ENCODE results near the gene PAX2. TPM values are rescaled to one million over a fixed set of nuclear protein-coding genes. Genes with fewer than 3 reads are reported as not detected.

Gene PAX2
- total RNA-seq, 1 experiment from 2014 or later: 0.09 TPM

DNA sequence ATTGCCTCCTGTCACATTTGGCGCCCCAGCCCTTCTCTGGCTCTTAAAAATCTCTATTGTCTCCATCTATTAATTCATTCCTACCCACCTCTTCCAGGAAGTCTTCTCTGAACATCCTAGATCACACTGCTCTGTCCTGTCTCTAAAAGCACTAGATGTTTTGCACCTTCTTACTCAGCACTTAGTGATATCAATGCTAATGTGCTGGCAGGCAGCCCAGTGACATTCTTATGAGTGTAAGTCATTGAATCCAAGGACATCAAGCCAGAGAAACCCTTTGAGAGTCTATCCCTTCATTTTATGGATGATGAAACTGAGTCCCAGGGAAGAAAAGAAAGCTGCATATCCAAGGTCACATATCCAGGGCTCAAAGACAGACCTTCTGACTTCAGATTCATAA lies 48.3 kb upstream of the PAX2 start:
- DNase-seq (ENCODE audit: low spot score): no peak
- POLR2A ChIA-PET: no interaction called here
- no peak overlapping the region for H3K27ac Mint-ChIP-seq
- CTCF ChIA-PET: interaction anchor here (1.0 to 1.2 kb wide), 2 partner anchors 47 to 120 kb away, joined by 3 read pairs; no protein-coding TSS in a partner anchor
- ATAC-seq: no peak
- H3K27me3 Mint-ChIP-seq (ENCODE audit: low read depth): peaks cover 27% of the 10 kb centered on the region
- H3K9me3 Mint-ChIP-seq: no peaks in the 10 kb centered on the region
- H3K36me3 Mint-ChIP-seq: no peaks in the 10 kb centered on the region
- no peak overlapping the region for H3K4me3 Mint-ChIP-seq
- no peaks in the 10 kb centered on the region for H3K4me1 Mint-ChIP-seq
- TF ChIP-seq, protein P1, sequence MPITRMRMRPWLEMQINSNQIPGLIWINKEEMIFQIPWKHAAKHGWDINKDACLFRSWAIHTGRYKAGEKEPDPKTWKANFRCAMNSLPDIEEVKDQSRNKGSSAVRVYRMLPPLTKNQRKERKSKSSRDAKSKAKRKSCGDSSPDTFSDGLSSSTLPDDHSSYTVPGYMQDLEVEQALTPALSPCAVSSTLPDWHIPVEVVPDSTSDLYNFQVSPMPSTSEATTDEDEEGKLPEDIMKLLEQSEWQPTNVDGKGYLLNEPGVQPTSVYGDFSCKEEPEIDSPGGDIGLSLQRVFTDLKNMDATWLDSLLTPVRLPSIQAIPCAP (CRISPR knock-in tag; IDR thresholded peaks at IDR 0.05): no peak
- TF ChIP-seq MYBL2 (CRISPR knock-in tag; IDR thresholded peaks at IDR 0.05) (no peak), EMX1 (CRISPR knock-in tag; IDR thresholded peaks at IDR 0.05) (no peak), NR3C1 (CRISPR knock-in tag; conservative IDR thresholded peaks at IDR 0.05; ENCODE audit: low read depth) (no peak), ZNF263 (CRISPR knock-in tag; IDR thresholded peaks at IDR 0.05; ENCODE audit: low read depth) (no peak), TEAD4 (CRISPR knock-in tag; IDR thresholded peaks at IDR 0.05) (no peak), RORB (CRISPR knock-in tag; IDR thresholded peaks at IDR 0.05) (no peak), HMGA2 (CRISPR knock-in tag; IDR thresholded peaks at IDR 0.05) (no peak), TCF7 (CRISPR knock-in tag; IDR thresholded peaks at IDR 0.05; ENCODE audit: low read depth) (no peak), IRF2 (CRISPR knock-in tag; IDR thresholded peaks at IDR 0.05; ENCODE audit: borderline replicate concordance, low read depth) (no peak), TP53 (CRISPR knock-in tag; IDR thresholded peaks at IDR 0.05) (no peak), FOXP1 (CRISPR knock-in tag; IDR thresholded peaks at IDR 0.05; ENCODE audit: borderline replicate concordance) (no peak), JUN (CRISPR knock-in tag; IDR thresholded peaks at IDR 0.05) (no peak), PRRX2 (CRISPR knock-in tag; IDR thresholded peaks at IDR 0.05) (no peak), CBFB (CRISPR knock-in tag; IDR thresholded peaks at IDR 0.05; ENCODE audit: low read depth) (no peak)
- TF ChIP-seq, protein P2, sequence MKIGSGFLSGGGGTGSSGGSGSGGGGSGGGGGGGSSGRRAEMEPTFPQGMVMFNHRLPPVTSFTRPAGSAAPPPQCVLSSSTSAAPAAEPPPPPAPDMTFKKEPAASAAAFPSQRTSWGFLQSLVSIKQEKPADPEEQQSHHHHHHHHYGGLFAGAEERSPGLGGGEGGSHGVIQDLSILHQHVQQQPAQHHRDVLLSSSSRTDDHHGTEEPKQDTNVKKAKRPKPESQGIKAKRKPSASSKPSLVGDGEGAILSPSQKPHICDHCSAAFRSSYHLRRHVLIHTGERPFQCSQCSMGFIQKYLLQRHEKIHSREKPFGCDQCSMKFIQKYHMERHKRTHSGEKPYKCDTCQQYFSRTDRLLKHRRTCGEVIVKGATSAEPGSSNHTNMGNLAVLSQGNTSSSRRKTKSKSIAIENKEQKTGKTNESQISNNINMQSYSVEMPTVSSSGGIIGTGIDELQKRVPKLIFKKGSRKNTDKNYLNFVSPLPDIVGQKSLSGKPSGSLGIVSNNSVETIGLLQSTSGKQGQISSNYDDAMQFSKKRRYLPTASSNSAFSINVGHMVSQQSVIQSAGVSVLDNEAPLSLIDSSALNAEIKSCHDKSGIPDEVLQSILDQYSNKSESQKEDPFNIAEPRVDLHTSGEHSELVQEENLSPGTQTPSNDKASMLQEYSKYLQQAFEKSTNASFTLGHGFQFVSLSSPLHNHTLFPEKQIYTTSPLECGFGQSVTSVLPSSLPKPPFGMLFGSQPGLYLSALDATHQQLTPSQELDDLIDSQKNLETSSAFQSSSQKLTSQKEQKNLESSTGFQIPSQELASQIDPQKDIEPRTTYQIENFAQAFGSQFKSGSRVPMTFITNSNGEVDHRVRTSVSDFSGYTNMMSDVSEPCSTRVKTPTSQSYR (CRISPR knock-in tag; IDR thresholded peaks at IDR 0.05): no peak
- TF ChIP-seq, protein P3, sequence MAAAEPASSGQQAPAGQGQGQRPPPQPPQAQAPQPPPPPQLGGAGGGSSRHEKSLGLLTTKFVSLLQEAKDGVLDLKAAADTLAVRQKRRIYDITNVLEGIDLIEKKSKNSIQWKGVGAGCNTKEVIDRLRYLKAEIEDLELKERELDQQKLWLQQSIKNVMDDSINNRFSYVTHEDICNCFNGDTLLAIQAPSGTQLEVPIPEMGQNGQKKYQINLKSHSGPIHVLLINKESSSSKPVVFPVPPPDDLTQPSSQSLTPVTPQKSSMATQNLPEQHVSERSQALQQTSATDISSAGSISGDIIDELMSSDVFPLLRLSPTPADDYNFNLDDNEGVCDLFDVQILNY (CRISPR knock-in tag; IDR thresholded peaks at IDR 0.05): no peak
- TF ChIP-seq, protein P4, sequence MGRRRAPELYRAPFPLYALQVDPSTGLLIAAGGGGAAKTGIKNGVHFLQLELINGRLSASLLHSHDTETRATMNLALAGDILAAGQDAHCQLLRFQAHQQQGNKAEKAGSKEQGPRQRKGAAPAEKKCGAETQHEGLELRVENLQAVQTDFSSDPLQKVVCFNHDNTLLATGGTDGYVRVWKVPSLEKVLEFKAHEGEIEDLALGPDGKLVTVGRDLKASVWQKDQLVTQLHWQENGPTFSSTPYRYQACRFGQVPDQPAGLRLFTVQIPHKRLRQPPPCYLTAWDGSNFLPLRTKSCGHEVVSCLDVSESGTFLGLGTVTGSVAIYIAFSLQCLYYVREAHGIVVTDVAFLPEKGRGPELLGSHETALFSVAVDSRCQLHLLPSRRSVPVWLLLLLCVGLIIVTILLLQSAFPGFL (CRISPR knock-in tag; IDR thresholded peaks at IDR 0.05; ENCODE audit: borderline replicate concordance): no peak
- TF ChIP-seq, protein P5, sequence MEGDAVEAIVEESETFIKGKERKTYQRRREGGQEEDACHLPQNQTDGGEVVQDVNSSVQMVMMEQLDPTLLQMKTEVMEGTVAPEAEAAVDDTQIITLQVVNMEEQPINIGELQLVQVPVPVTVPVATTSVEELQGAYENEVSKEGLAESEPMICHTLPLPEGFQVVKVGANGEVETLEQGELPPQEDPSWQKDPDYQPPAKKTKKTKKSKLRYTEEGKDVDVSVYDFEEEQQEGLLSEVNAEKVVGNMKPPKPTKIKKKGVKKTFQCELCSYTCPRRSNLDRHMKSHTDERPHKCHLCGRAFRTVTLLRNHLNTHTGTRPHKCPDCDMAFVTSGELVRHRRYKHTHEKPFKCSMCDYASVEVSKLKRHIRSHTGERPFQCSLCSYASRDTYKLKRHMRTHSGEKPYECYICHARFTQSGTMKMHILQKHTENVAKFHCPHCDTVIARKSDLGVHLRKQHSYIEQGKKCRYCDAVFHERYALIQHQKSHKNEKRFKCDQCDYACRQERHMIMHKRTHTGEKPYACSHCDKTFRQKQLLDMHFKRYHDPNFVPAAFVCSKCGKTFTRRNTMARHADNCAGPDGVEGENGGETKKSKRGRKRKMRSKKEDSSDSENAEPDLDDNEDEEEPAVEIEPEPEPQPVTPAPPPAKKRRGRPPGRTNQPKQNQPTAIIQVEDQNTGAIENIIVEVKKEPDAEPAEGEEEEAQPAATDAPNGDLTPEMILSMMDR (IDR thresholded peaks at IDR 0.05): no peak
- TF ChIP-seq, protein P6, sequence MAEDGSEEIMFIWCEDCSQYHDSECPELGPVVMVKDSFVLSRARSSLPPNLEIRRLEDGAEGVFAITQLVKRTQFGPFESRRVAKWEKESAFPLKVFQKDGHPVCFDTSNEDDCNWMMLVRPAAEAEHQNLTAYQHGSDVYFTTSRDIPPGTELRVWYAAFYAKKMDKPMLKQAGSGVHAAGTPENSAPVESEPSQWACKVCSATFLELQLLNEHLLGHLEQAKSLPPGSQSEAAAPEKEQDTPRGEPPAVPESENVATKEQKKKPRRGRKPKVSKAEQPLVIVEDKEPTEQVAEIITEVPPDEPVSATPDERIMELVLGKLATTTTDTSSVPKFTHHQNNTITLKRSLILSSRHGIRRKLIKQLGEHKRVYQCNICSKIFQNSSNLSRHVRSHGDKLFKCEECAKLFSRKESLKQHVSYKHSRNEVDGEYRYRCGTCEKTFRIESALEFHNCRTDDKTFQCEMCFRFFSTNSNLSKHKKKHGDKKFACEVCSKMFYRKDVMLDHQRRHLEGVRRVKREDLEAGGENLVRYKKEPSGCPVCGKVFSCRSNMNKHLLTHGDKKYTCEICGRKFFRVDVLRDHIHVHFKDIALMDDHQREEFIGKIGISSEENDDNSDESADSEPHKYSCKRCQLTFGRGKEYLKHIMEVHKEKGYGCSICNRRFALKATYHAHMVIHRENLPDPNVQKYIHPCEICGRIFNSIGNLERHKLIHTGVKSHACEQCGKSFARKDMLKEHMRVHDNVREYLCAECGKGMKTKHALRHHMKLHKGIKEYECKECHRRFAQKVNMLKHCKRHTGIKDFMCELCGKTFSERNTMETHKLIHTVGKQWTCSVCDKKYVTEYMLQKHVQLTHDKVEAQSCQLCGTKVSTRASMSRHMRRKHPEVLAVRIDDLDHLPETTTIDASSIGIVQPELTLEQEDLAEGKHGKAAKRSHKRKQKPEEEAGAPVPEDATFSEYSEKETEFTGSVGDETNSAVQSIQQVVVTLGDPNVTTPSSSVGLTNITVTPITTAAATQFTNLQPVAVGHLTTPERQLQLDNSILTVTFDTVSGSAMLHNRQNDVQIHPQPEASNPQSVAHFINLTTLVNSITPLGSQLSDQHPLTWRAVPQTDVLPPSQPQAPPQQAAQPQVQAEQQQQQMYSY (CRISPR knock-in tag; IDR thresholded peaks at IDR 0.05): no peak

Measured in WTC11 (cell line).